Measurements from ENCODE around the gene MEIS2.

The MEIS2 gene

DNA sequence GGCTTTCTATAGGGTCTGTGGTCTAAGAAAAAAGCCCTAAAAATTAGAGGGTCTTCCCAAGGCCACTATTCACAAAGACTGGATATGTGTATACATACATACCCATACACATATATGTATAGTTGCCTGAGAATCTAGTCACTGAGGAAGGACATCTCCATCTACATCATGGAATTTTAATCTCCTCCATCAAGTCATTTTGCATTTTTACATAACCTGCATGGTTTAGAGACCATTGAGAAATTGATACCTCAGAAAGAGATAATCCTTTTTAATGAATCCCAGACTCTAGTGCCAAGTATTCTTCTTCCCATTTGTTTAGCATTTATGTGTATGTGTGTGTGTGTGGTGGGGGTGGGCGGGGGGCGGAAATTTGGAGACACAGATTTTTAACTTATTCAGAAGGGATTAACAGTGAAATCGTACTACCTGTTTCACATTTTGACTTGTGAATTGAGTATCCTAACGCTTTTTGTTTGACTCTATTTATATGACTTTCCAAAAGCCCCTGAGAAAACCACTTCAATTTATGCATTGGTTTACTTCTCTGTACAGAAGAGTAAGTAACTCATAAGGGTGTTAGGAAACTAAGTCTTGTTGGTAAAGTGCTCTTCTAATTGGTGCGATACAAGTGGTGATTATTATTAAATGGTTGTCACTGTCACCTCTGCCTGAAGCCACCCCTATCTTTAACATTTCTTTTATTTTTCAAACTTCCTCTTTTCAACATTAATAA is 166.9 kb downstream of the MEIS2 start:
- DNase-seq (ENCODE audit: low read depth): no peak

DNA sequence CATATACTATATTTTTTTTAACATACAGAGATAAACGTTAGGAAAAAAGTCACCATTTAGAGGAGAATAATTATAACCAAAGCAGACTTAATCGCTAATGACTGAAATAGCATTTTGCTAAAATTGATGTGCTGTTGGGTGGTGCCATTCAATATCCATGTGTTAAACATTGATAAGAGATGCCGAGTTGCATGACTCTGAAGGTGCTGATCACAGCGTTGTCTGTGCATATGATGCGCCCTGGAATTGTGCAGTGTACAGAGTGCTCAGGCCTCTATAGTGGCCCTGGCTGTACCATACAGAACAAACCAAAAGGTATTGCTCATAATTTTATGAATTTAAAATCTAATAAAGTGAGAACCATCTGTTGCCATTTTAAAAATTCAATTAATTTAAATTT is 168.3 kb downstream of the MEIS2 start:
- DNase-seq (ENCODE audit: low read depth): no peak

DNA sequence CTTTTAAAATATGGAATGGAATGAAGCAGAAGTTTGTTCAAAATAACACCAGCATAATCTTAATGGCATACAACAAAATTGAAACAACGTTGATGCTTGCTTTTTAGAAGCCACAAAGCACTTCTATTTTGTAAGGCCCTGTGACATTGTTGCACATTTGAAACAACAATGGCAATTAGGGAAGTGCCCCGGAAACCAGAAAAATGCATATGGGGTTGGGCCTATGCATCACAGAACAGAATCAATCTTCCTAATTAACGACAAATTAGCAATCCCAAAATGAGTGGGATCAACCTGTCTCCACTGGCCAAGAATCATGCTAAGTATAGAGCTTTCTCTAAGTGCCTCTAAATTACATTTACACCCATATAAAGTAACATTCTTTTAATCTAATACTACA is 168.9 kb downstream of the MEIS2 start:
- DNase-seq (ENCODE audit: low read depth): no peak

- no peak for DNase-seq (ENCODE audit: low read depth)
These were observed 173.9 kb downstream of the MEIS2 start for GRCh38 chr15:36926427-36926825.

- no peak for DNase-seq (ENCODE audit: low read depth)
These were observed 174.5 kb downstream of the MEIS2 start for GRCh38 chr15:36925653-36926426.

GRCh38 chr15:36925049-36925448 is 175.3 kb downstream of the MEIS2 start:
- no peak for DNase-seq (ENCODE audit: low read depth)

- no peak for DNase-seq (ENCODE audit: low read depth)
These were observed 176.3 kb downstream of the MEIS2 start for GRCh38 chr15:36924034-36924433.

DNA sequence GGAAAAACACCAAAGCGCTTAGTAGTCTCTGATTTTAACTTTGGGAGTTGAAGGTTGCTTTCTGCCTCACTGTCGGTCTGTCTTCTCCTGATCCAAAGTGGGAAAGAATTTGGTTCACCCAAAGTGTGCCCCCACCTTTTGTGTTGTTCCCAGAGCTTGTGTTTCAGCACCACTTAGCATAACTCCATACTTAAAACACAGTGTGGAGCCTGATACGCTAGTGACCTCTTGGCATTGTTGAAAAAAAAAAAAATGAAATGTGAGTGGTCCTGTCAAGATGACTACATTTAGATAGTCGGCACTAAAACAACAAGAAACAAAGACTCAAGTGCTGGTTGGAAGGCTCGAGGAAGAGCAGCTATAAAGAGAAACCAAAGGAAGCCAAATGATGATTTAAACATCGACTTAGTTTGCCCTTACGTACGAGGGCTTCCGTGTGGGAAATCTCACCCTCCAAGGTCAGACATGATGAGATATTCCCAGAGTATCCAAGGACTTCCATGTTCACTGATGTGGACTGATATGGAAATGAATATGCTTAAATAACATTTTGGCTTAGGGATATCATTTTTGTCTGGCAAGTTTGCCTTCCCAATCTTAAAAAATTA is 178.8 kb downstream of the MEIS2 start:
- DNase-seq (ENCODE audit: low read depth): no peak

DNA sequence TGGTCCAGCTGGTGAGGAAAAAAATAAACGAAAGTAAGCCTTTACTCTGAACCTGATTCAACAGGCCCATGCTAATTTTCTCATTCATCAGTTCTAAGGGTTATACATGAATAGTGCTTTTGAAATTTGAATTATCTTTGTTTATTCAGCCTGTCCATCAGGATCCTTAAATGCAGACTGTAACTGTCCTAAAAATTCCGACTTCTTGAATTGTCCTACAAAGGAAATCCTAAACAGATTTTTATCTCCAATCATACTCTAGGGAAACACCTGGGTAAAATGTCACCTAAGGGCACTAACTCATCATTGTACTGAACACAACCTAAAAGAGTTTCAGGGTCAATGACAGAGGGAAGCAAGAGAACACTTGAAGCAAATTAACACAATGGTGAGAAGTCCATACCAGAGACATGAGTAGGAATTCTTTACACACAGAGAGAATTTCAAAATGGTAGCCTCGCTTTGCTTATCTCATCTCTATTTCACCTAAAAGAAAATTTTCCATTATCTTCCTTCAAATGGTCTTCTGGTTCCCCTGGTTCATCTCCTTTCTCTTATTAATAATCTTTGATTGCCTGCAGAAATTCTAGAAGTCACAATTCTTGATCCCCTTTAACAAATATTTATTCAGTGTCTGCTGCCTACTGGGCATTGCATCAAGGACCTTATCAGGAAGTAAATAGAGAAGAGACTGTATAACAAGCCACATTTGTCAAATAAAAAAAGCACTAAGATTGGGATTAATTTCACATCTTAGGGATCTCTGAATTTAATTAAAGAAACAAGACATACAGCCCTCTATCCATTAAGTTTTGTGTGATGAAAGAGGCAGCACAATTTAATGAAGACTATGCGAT is 182.7 kb downstream of the MEIS2 start:
- DNase-seq (ENCODE audit: low read depth): no peak

DNA sequence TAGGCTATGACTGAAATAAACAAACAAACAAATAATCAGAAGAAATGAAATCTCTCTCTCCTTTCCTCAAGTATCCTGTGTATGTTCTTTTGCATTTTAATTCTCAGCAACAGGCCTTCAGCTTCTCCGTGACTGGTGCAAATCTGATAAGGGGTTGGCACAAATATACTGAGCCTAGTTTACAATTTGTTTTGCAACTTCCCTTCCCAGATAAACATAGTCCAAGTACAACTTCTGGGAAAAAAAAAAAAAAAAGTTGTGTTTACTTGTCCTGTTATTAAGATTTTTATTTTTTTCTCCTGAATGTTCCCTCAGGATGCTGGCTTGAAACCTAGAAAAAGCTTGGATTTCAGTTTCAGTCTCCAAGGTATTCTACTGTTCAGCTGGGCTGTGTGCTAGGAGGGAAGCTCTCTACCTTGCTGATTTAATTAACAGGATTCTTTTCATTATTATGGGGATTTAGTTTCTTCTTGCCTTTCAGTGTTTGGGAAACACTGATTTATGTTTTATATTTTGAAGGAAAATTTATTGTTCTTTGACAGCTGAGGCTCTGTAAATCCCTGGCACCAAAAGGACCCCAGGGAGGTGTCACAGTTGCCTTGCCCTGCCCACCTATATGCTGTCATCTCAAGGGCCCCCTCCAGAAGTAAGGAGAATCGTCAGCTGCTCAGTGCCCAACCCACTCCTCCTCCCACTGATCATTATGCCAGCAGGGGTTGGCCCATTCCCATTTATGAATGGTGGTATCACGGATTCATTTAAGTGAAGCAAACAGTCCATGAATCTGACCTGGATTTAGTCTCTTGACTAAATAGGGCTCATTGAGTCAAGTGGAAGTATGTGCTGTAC is 185.2 kb downstream of the MEIS2 start:
- no peak for DNase-seq (ENCODE audit: low read depth)

DNA sequence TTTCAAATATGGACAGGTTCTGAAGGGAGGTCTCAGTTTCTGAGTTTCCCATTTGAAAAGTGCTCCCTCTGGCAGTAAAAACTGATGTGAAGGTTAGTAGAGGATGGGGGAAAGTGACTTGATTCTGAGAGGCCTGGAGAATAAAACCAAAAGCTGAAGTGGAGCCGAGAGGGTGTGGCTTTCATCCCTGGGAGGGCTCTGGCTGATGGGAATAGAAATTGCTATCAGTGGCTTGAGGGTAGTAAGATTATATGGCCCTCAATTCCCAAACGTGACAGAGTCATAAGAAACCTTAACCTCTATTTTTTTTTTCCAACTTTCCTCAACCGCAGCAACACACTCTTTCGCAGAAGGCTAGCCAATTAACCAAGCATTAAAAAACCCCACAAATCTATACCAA is 185.9 kb downstream of the MEIS2 start:
- no peak for DNase-seq (ENCODE audit: low read depth)

DNA sequence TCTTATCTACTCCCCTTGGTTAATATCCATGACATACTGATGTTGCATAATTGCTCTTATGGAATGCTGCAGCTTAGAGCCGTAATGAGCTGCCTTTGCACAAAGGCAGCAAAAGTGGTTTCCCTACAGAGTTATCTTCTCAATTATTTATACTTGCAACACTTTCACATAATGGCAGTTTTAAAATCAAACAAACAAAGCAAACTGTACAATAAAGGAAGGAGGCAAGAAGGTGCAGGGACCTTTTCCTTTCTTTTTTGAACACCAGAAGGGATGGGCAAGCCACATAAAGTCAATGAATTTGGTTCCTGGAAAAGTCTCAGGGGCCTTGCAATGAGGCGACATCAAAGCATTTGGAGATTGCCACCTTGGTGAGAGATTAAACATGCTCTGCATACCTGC is 188.0 kb downstream of the MEIS2 start:
- no peak for DNase-seq (ENCODE audit: low read depth)

DNA sequence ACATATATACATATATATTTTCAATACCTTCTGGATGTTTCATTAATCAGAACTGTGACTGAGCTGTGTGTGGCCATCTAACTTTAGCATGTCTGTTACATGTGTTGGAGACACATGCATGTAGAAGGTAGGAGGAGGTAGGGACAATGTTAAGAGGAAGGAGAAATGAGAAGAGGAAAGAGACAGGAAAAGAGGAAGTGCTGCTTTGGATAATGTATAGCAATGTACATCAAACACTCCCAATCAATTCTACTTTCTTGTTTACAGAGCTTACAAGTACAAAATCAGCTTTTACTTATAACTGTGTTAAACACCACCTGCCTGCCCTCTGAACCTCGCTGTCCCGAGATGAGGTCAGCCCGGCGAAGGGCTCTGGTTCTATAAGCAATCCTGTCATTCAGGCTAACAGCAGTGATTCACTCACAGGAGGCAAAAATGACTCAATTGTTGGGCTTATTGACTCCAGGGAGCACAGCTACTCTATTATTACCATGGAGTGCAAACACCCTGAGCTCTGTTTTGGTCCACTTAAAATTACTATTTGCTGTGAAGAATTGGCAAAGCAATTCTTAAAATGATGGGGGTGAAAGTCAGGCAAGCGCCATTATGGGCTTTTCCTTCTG is 188.9 kb downstream of the MEIS2 start:
- no peak for DNase-seq (ENCODE audit: low read depth)

DNA sequence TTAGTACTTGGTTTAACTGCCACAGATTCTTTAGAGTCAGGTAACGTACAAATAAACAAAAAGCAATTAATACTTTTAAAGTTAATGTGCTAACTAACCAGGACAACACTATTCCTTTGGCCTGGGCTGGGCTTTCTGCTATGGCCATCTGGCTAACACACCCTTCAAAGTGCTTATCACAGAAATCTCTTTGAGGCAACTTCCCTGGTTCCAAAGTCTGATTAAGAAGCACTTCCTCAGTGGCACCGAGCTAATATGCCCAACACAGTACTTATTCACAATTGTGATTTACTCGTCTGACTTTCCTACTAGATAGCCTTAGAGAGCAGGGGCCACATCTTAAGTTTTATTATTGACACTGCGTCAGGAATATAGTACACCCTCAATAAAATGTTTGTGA is 191.4 kb downstream of the MEIS2 start:
- DNase-seq (ENCODE audit: low read depth): no peak

GRCh38 chr15:36907295-36907694 is 193.1 kb downstream of the MEIS2 start:
- no peak for DNase-seq (ENCODE audit: low read depth)

- no peak for DNase-seq (ENCODE audit: low read depth)
These were observed 194.4 kb downstream of the MEIS2 start for GRCh38 chr15:36905908-36906307.

GRCh38 chr15:36904715-36905114 is 195.6 kb downstream of the MEIS2 start:
- no peak for DNase-seq (ENCODE audit: low read depth)

- DNase-seq (ENCODE audit: low read depth): no peak
These were observed 196.3 kb downstream of the MEIS2 start for GRCh38 chr15:36903922-36904556.

GRCh38 chr15:36903195-36903594 is 197.2 kb downstream of the MEIS2 start:
- no peak for DNase-seq (ENCODE audit: low read depth)

DNA sequence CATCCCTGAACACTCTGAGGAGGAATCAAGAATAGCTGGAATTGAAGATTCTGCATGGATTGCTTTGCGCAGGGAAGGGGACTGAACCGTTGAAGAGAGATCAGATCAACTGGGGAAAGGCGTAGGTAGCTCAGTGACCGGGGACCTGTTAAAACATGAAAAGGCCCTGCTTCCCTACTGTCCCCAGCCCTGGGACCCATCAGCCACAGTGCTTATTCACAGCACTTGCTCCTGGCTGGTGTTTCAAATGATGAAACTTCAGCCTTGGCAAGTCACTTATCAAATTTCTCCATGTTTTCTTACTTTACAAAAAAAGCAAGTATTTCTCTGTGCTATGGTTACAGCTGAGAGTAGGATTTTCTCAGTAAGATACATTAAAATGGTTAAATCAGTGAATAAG is 199.3 kb downstream of the MEIS2 start:
- no peak for DNase-seq (ENCODE audit: low read depth)

All from stimulated activated CD8-positive, alpha-beta memory T cell treated with anti-CD3 and anti-CD28 coated beads, Interleukin-7, amount 100 ng/mL, for 24 hours (primary cell).